ENCODE results near the gene PIAS4. TPM values are rescaled to one million over a fixed set of nuclear protein-coding genes. Genes with fewer than 3 reads are reported as not detected.

Gene PIAS4
- total and polyA plus RNA-seq, 2 donors (not counting 3 experiments of a cell fraction or from before 2014, with no cell fraction given): 26.2 to 46.2 TPM

DNA sequence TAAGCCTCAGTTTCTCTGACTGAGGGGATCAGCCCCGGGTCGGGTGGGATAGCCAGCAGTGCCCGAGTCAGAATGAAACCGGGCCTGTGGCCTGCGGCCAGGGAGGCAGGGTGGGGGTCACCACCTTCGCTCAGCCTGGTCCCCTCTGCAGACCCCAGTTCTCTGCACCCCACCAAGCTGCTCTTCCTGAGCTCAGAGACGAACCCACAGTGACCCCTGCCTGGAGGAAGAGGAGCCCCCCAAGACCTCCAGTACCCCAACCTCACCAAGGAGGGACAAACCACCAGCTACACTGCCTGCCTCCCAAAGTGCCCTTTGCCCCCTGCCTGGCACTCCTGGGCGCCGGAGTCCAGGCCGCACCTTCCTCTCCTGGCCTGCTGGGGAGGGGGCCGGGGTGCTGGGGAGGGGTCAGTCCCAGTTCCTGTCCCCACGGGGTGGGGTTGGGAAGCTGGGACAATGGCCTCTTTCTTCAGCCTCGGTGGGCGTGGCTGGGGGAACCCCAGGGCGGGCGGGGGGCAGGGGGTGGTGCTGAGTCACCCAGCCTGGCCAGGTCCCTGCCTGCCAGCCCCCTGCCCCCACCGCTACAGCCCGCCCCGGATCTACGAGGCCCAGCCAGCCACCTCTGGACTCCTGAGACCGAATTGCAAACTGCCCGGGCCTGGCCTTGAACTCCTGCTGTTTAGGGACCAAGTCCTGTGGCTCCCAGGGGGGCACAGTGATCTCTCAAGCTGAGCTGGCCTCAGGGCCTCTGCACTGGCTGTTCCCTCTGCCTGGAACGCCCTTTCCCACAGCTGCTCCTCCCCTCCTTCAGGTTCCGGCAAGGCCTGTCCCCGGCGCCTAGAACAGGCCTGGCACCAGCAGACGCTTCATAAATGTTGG is 44.8 kb downstream of the PIAS4 start:
- ChIA-PET POLR2A (no interaction called here), CTCF (no interaction called here)
- peaks cover 85% of the 10 kb centered on the region for H3K79me2 ChIP-seq (ENCODE audit: control insufficient read depth, insufficient read depth, low read length)
- no peak overlapping the region for H3K4me2 ChIP-seq (ENCODE audit: insufficient read depth, low read length)
- no peak overlapping the region for H2AFZ ChIP-seq (ENCODE audit: low read depth, low read length)
- no peak for FAIRE-seq
- H3K4me3 ChIP-seq (replicated peaks in 1 of 3; ENCODE audit: insufficient read depth in 1 of 3, low read depth in 1 of 3, low read length in 3 of 3): no peak overlapping the region
- H3K9me3 ChIP-seq (replicated peaks; ENCODE audit: control insufficient read depth, insufficient read depth, low read length): no peaks in the 10 kb centered on the region
- TF ChIP-seq JUN (IDR thresholded peaks at IDR 0.05; ENCODE audit: borderline replicate concordance, insufficient read depth, insufficient read length, low read depth) (no peak), POLR2AphosphoS5 (IDR thresholded peaks at IDR 0.05; ENCODE audit: insufficient read depth, low read depth, low read length) (no peak)
- H3K36me3 ChIP-seq (ENCODE audit: control insufficient read depth in 2 of 2, extremely low read depth in 1 of 2, insufficient read depth in 2 of 2, low read length in 2 of 2): peaks cover 2 to 35% of the 10 kb centered on the region in 2 experiments
- no peak overlapping the region for H3K9ac ChIP-seq (replicated peaks; ENCODE audit: extremely low read depth, insufficient read depth, low read length)
- BruUV-seq (replicated peaks): no TSS peak
- H3K9me1 ChIP-seq (replicated peaks; ENCODE audit: control insufficient read depth, extremely low read depth, insufficient read depth, low read length): no peaks in the 10 kb centered on the region
- H3K4me1 ChIP-seq (ENCODE audit: control insufficient read depth, extremely low read depth, insufficient read depth, low read length): no peaks in the 10 kb centered on the region
- H4K20me1 ChIP-seq (replicated peaks; ENCODE audit: control insufficient read depth, extremely low read depth, insufficient read depth, low read length): no peaks in the 10 kb centered on the region
- dilution Hi-C loops (cut with MboI; ENCODE audit: extremely low pct_ligation_motif_present, low sequenced_read_pairs) (no loop called here), intact Hi-C loops (cut with micrococcal nuclease) (no loop called here)
- no peaks in the 10 kb centered on the region for H3K27me3 ChIP-seq (ENCODE audit: control insufficient read depth in 2 of 2, insufficient read depth in 2 of 2, low read length in 2 of 2)
- no peak for DNase-seq (ENCODE audit: low read depth, low spot score)
- H3K27ac ChIP-seq (ENCODE audit: insufficient read depth, low read depth, low read length): no peak overlapping the region

DNA sequence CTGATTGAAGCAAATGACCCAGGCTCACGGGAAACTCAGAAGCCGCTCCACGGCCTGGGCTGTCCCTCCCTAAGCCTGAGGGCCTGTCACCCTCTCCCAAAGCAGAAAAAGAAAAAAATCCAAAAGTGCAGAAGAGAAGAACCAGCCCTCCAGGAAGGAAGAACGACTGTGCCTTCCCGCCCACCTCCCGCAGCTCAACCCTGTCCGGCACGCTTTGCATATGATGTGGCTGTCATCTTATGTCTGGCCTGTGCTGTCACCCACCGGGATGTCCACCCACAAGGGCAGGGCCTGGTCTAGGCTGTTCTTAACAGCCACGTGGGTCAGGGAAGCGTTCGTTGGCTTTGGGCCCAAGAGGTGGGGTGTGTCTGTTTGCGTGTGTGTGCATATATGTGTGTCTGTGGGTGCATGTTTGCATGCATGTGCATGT is 45.5 kb downstream of the PIAS4 start:
- H3K4me3 ChIP-seq (replicated peaks in 1 of 3; ENCODE audit: insufficient read depth in 1 of 3, low read depth in 1 of 3, low read length in 3 of 3): no peak overlapping the region
- intact Hi-C loops (cut with micrococcal nuclease) (no loop called here), dilution Hi-C loops (cut with MboI; ENCODE audit: extremely low pct_ligation_motif_present, low sequenced_read_pairs) (no loop called here)
- no peaks in the 10 kb centered on the region for H3K27me3 ChIP-seq (ENCODE audit: control insufficient read depth in 2 of 2, insufficient read depth in 2 of 2, low read length in 2 of 2)
- peaks cover 3% of the 10 kb centered on the region for H3K4me1 ChIP-seq (ENCODE audit: control insufficient read depth, extremely low read depth, insufficient read depth, low read length)
- no peak overlapping the region for H3K27ac ChIP-seq (ENCODE audit: insufficient read depth, low read depth, low read length)
- no peaks in the 10 kb centered on the region for H3K9me1 ChIP-seq (replicated peaks; ENCODE audit: control insufficient read depth, extremely low read depth, insufficient read depth, low read length)
- H3K9ac ChIP-seq (replicated peaks; ENCODE audit: extremely low read depth, insufficient read depth, low read length): no peak overlapping the region
- ChIA-PET CTCF (no interaction called here), POLR2A (no interaction called here)
- H2AFZ ChIP-seq (ENCODE audit: low read depth, low read length): no peak overlapping the region
- H3K9me3 ChIP-seq (replicated peaks; ENCODE audit: control insufficient read depth, insufficient read depth, low read length): no peaks in the 10 kb centered on the region
- H3K36me3 ChIP-seq (ENCODE audit: control insufficient read depth in 2 of 2, extremely low read depth in 1 of 2, insufficient read depth in 2 of 2, low read length in 2 of 2): peaks cover 2 to 33% of the 10 kb centered on the region in 2 experiments
- H3K79me2 ChIP-seq (ENCODE audit: control insufficient read depth, insufficient read depth, low read length): peaks cover 89% of the 10 kb centered on the region
- FAIRE-seq: no peak
- TF ChIP-seq FOS (IDR thresholded peaks at IDR 0.05; ENCODE audit: borderline replicate concordance, insufficient read depth, low read length): no peak
- TF ChIP-seq GATA2 (IDR thresholded peaks at IDR 0.05; ENCODE audit: insufficient read depth, insufficient read length, low read depth, low read length): no peak
- TF ChIP-seq MYC (IDR thresholded peaks at IDR 0.05; ENCODE audit: low read depth, low read length): no peak
- no peak for TF ChIP-seq EZH2 (IDR thresholded peaks at IDR 0.05; ENCODE audit: borderline replicate concordance, low read depth, low read length, severe bottlenecking)
- TF ChIP-seq JUN (IDR thresholded peaks at IDR 0.05; ENCODE audit: borderline replicate concordance, insufficient read depth, insufficient read length, low read depth): no peak
- TF ChIP-seq POLR2AphosphoS5 (IDR thresholded peaks at IDR 0.05; ENCODE audit: insufficient read depth, low read depth, low read length): no peak
- TF ChIP-seq, protein P1, sequence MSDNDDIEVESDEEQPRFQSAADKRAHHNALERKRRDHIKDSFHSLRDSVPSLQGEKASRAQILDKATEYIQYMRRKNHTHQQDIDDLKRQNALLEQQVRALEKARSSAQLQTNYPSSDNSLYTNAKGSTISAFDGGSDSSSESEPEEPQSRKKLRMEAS (IDR thresholded peaks at IDR 0.05; ENCODE audit: insufficient read depth, insufficient read length): no peak
- TF ChIP-seq POLR2A (IDR thresholded peaks at IDR 0.05; ENCODE audit: low read depth, low read length): no peak
- TF ChIP-seq, protein P2, sequence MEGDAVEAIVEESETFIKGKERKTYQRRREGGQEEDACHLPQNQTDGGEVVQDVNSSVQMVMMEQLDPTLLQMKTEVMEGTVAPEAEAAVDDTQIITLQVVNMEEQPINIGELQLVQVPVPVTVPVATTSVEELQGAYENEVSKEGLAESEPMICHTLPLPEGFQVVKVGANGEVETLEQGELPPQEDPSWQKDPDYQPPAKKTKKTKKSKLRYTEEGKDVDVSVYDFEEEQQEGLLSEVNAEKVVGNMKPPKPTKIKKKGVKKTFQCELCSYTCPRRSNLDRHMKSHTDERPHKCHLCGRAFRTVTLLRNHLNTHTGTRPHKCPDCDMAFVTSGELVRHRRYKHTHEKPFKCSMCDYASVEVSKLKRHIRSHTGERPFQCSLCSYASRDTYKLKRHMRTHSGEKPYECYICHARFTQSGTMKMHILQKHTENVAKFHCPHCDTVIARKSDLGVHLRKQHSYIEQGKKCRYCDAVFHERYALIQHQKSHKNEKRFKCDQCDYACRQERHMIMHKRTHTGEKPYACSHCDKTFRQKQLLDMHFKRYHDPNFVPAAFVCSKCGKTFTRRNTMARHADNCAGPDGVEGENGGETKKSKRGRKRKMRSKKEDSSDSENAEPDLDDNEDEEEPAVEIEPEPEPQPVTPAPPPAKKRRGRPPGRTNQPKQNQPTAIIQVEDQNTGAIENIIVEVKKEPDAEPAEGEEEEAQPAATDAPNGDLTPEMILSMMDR (IDR thresholded peaks at IDR 0.05; ENCODE audit: extremely low read depth in 1 of 2, insufficient read depth in 1 of 2, low read depth in 1 of 2, low read length in 2 of 2): no peak
- DNase-seq (ENCODE audit: low read depth, low spot score): no peak
- no TSS peak for BruUV-seq (replicated peaks)
- H3K4me2 ChIP-seq (ENCODE audit: insufficient read depth, low read length): no peak overlapping the region
- no peaks in the 10 kb centered on the region for H4K20me1 ChIP-seq (replicated peaks; ENCODE audit: control insufficient read depth, extremely low read depth, insufficient read depth, low read length)
